Gastroesophageal sphincter (tissue), 3 donors: ENCODE results near the gene ACAA2.

Experiments
- CTCF ChIP-seq, 4 experiments: fragments of 200-600 bp in 2 of 4; fragments of 450-650 bp in 2 of 4; sonication (generic) in 1 of 4; IDR thresholded peaks; one replicate each; pipeline ENCODE4 v1.5.1; 2017 to 2019; ENCODE audit warnings: antibody characterized with exemption in 4 of 4, mild to moderate bottlenecking in 2 of 4, moderate library complexity in 2 of 4
- EP300 ChIP-seq: sonication (generic); formaldehyde crosslinking; IDR thresholded peaks from one replicate; pipeline ENCODE4 v1.6.1; 2017; ENCODE audit warnings: antibody characterized with exemption, mild to moderate bottlenecking
- POLR2A ChIP-seq, 2 donors: fragments of 450-650 bp; IDR thresholded peaks; one replicate each; pipeline ENCODE4 v1.6.1; 2017; ENCODE audit warnings: antibody characterized with exemption in 2 of 2, mild to moderate bottlenecking in 2 of 2, moderate library complexity in 1 of 2
- POLR2AphosphoS5 ChIP-seq: sonication (generic); formaldehyde crosslinking; IDR thresholded peaks from one replicate; pipeline ENCODE4 v1.6.1; 2017; ENCODE audit warnings: antibody characterized with exemption

- TF ChIP-seq CTCF (IDR thresholded peaks at IDR 0.05) = no peak
- TF ChIP-seq POLR2A (IDR thresholded peaks at IDR 0.05) = no peak
- no peak for TF ChIP-seq EP300
- no peak for TF ChIP-seq POLR2AphosphoS5
These were observed 38.3 kb upstream of the ACAA2 start for GRCh38 chr18:49851624-49852023.
